Cardiac muscle cell (in vitro differentiated cells and primary cell): ENCODE data around the gene USP6NL. TPM values are rescaled to one million over a fixed set of nuclear protein-coding genes. Genes with fewer than 3 reads are reported as not detected.

Source experiments
- DNase-seq, 2 donors: peaks; one replicate each; pipeline versions ENCODE4 v3.0.0 to v3.0.0-alpha.2; 2010 to 2017; ENCODE audit warnings: low read depth in 1 of 2, low spot score in 1 of 2
- H3K27ac ChIP-seq: fragments of 200-600 bp; sonication (generic); 2 replicates; pipeline ENCODE4 v1.5.1; 2016
- H3K27me3 ChIP-seq: fragments of 200-600 bp; sonication (generic); 2 replicates; pipeline ENCODE4 v1.6.0; 2016; ENCODE audit warnings: control low read depth
- H3K36me3 ChIP-seq: fragments of 200-600 bp; sonication (generic); 2 replicates; pipeline ENCODE4 v1.5.1; 2016; ENCODE audit warnings: control low read depth
- H3K4me1 ChIP-seq: fragments of 200-600 bp; sonication (generic); 2 replicates; pipeline ENCODE4 v1.8.1; 2017; ENCODE audit warnings: low read depth, mild to moderate bottlenecking, mixed run types
- H3K4me3 ChIP-seq: fragments of 200-600 bp; sonication (generic); 2 replicates; pipeline ENCODE4 v1.5.1; 2016; ENCODE audit warnings: mild to moderate bottlenecking
- H3K9me3 ChIP-seq: fragments of 200-600 bp; sonication (generic); 2 replicates; pipeline ENCODE4 v1.5.1; 2017; ENCODE audit warnings: low read depth, mild to moderate bottlenecking, control low read depth
- CTCF ChIP-seq: IDR thresholded peaks from 2 replicates; pipeline ENCODE4 v1.5.1; 2012; ENCODE audit warnings: low read depth, mild to moderate bottlenecking, low read length
- polyA plus RNA-seq: library from polyadenylated mRNA; unstranded; fragments of >200 nt; fragmentation: Nextera tagmentation; extraction: Ambion mirVana; gene quantifications from 2 replicates; pipeline ENCODE4 v1.2.1, GENCODE V29; 2016
- total RNA-seq: library from RNA; depleted of rRNA; stranded (reverse); fragments of >200 nt; gene quantifications from 2 replicates; pipeline ENCODE4 v1.2.3, GENCODE V29; 2016

USP6NL gene
- total and polyA plus RNA-seq, 2 experiments from 2014 or later: 13.6 to 25.4 TPM

DNA sequence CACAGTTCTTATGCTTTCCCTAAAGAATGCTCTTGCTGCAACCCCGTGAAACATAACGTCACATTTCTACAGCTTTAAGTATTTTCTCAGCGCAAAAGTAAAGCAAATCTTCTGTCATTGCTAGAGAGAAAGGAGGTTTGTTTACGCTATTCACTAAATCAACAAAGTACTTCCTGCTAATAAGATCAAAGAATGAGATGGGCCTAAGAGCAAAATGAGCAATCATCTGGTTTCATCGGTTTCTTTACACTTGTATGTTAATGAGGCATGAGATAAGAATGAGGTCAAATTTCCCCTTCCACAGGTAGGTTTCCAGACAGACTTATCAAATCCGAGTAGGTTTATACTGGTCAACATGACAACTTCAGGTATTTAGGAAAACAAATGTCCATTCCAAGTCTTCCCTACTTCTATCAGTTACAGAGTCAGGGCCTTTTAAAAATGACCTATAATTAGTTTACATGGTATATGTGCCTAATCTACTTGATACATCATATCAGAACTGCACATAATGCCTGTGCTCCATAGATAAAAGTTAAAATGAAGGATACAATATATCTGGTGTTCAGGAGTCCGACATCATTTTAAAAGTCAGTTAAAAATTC, 8.4 kb downstream of the USP6NL start:
- Histone ChIP-seq H3K9me3 (no peaks in the 10 kb centered on the region), H3K27ac (peak overlapping the region; percentile 20), H3K4me3 (no peak overlapping the region), H3K4me1 (peaks cover 25% of the 10 kb centered on the region), H3K27me3 (no peaks in the 10 kb centered on the region), H3K36me3 (no peaks in the 10 kb centered on the region)
- DNase-seq: no peak
- no peak for TF ChIP-seq CTCF

DNA sequence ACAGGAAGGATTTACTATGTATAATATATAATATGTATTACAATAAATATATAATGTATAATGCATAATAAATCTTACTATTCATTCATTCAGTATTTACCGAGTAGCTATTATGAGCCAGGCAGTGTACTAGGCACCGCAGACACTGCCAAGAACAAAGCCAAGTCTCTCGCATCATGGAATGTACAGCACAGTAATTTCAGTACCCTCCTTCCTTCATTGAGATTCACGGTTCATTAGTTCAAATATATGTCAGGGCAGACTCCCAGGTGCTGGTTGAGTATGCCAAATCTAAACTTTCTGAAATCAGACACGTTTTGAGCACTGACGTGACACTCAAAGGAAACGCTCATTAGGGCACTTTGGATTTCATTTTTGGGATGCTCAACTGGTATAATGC, 9.1 kb downstream of the USP6NL start:
- TF ChIP-seq CTCF: no peak
- Histone ChIP-seq H3K4me1 (peaks cover 25% of the 10 kb centered on the region), H3K27me3 (no peaks in the 10 kb centered on the region), H3K27ac (no peak overlapping the region), H3K9me3 (no peaks in the 10 kb centered on the region), H3K4me3 (no peak overlapping the region), H3K36me3 (no peaks in the 10 kb centered on the region)
- no peak for DNase-seq

DNA sequence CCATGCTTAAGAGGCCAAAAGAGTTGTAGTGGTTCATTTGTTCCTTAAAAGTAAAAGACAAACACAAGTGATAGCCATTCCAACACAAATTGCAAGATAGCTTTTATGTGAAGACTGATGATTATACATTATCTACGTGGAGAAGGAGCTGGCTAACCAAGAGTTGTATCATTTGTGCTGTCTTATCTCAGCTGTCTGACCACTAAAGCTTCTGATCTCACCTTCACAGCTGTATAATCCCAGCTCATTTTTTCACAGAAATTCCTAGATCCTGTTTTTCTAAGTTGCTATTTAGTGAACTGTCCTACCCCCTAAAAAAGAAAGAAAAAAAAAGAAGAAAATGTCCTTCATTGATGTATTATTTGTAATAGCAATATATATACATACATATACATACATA, 9.8 kb downstream of the USP6NL start:
- no peak for TF ChIP-seq CTCF
- no peak overlapping the region for H3K4me3 ChIP-seq
- H3K4me1 ChIP-seq: peaks cover 25% of the 10 kb centered on the region
- no peak overlapping the region for H3K27ac ChIP-seq
- DNase-seq: no peak
- H3K36me3 ChIP-seq: no peaks in the 10 kb centered on the region
- no peaks in the 10 kb centered on the region for H3K27me3 ChIP-seq
- no peaks in the 10 kb centered on the region for H3K9me3 ChIP-seq

- Histone ChIP-seq H3K27ac (no peak overlapping the region), H3K4me1 (peaks cover 25% of the 10 kb centered on the region), H3K4me3 (no peak overlapping the region), H3K9me3 (no peaks in the 10 kb centered on the region), H3K27me3 (no peaks in the 10 kb centered on the region), H3K36me3 (no peaks in the 10 kb centered on the region)
- no peak for TF ChIP-seq CTCF
- no peak for DNase-seq
Observed at GRCh38 chr10:11600280-11600679, 11.2 kb downstream of the USP6NL start.

GRCh38 chr10:11598712-11599397, 12.6 kb downstream of the USP6NL start:
- Histone ChIP-seq H3K9me3 (no peaks in the 10 kb centered on the region), H3K27me3 (no peaks in the 10 kb centered on the region), H3K36me3 (no peaks in the 10 kb centered on the region), H3K4me3 (no peak overlapping the region), H3K4me1 (peaks cover 22% of the 10 kb centered on the region), H3K27ac (peak overlapping the region; percentile 22)
- no peak for DNase-seq
- no peak for TF ChIP-seq CTCF
